Hematopoietic multipotent progenitor cell treated with erythropoietin and hydrocortisone succinate and interleukin-3 and kit ligand, for 4 days (in vitro differentiated cells): ENCODE results near the gene ARHGAP42.

Experiments used
- DNase-seq: peaks from one replicate; pipeline ENCODE4 v3.0.0-alpha.2; 2015

ARHGAP42 gene

GRCh38 chr11:100849009-100849900 is 162.2 kb downstream of the ARHGAP42 start:
- DNase-seq = no peak

- no peak for DNase-seq
These were observed 162.8 kb downstream of the ARHGAP42 start for GRCh38 chr11:100849901-100850235.

- no peak for DNase-seq
These were observed 164.1 kb downstream of the ARHGAP42 start for GRCh38 chr11:100851147-100851546.

GRCh38 chr11:100851584-100852152 is 164.6 kb downstream of the ARHGAP42 start:
- no peak for DNase-seq

- DNase-seq = peak; percentile 84
These were observed 168.5 kb downstream of the ARHGAP42 start for GRCh38 chr11:100855466-100856067.

GRCh38 chr11:100857236-100858005 is 170.3 kb downstream of the ARHGAP42 start:
- DNase-seq = no peak

- no peak for DNase-seq
These were observed 173.4 kb downstream of the ARHGAP42 start for GRCh38 chr11:100860318-100861155.

GRCh38 chr11:100861212-100861611 is 174.1 kb downstream of the ARHGAP42 start:
- peak; percentile 5 for DNase-seq

- DNase-seq = peak; percentile 96
These were observed 176.0 kb downstream of the ARHGAP42 start for GRCh38 chr11:100863080-100863581.

- DNase-seq = peak; percentile 52
These were observed 178.5 kb downstream of the ARHGAP42 start for GRCh38 chr11:100865443-100866065.

GRCh38 chr11:100866453-100866852 is 179.4 kb downstream of the ARHGAP42 start:
- peak; percentile 61 for DNase-seq

GRCh38 chr11:100867606-100868005 is 180.5 kb downstream of the ARHGAP42 start:
- no peak for DNase-seq

GRCh38 chr11:100869328-100869727 is 182.2 kb downstream of the ARHGAP42 start:
- DNase-seq = no peak

GRCh38 chr11:100870138-100870537 is 183.1 kb downstream of the ARHGAP42 start:
- DNase-seq = no peak

- no peak for DNase-seq
These were observed 186.1 kb downstream of the ARHGAP42 start for GRCh38 chr11:100872951-100873740.

- no peak for DNase-seq
These were observed 187.1 kb downstream of the ARHGAP42 start for GRCh38 chr11:100874203-100874602.

GRCh38 chr11:100875521-100875869 is 188.4 kb downstream of the ARHGAP42 start:
- DNase-seq = no peak

- DNase-seq = no peak
These were observed 189.9 kb downstream of the ARHGAP42 start for GRCh38 chr11:100876815-100877520.

GRCh38 chr11:100878474-100878873 is 191.4 kb downstream of the ARHGAP42 start:
- no peak for DNase-seq

GRCh38 chr11:100882957-100883356 is 195.9 kb downstream of the ARHGAP42 start:
- no peak for DNase-seq
